ENCODE results near the gene PGM2L1.

GRCh38 chr11:74345420-74345819 is 52.8 kb downstream of the PGM2L1 start:
- TF ChIP-seq CTCF (IDR thresholded peaks at IDR 0.05) (no peak), POLR2A (IDR thresholded peaks at IDR 0.05) (no peak)
